ENCODE data around the gene RPS6KA5.
A peak's percentile ranks its signal among the peaks of the same experiment; 100 is the strongest.

The RPS6KA5 gene

DNA sequence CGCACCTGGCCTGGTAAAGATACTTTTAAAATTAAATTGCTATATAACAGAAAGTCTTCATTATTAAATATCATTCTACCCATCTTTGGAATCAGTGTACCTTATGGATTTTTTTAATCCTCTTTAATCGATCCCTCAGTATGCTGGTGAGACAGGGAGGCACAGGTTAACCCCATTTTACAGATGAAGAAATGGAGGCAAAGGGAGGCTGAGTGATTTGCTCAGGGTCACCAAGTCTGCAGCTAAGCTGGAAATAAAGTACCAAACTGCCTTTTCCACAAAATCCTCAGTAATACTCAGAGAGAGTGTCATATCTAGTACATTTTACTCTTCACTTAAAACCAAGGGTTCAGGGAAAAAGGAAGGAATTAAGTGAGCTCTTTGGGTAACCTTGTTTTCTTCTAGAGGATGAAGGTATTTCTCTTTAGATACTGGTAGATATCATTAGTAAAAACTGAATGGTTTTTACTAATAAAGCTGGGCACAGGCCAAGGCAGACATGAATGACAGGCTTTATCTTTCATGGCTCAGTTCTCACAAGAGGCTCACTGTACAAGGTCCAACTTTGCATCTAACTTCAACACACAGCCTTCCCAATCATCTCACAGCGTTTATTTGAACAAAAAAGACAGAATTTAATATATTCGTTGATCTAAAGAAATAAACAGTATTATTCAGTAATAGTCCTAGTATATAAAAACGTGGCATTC lies 209.0 kb downstream of the RPS6KA5 start:
- Histone ChIP-seq H2BK120ac (ENCODE audit: insufficient read depth, low read length, poor library complexity) (no peak overlapping the region), H2BK5ac (ENCODE audit: low read depth, low read length, poor library complexity) (peak overlapping the region; percentile 33), H2AFZ (ENCODE audit: insufficient read depth, low read length, poor library complexity) (no peak overlapping the region), H3K79me2 (ENCODE audit: control insufficient read depth, insufficient read depth, low read length, poor library complexity) (no peaks in the 10 kb centered on the region), H4K8ac (ENCODE audit: low read depth, low read length) (no peak overlapping the region), H2AK5ac (ENCODE audit: low read length) (no peak overlapping the region), H4K91ac (ENCODE audit: low read depth, low read length) (no peak overlapping the region), H3K14ac (ENCODE audit: low read length) (no peak overlapping the region), H3K9ac (ENCODE audit: low read length) (no peak overlapping the region), H3K18ac (ENCODE audit: low read length) (no peak overlapping the region), H3K27ac (ENCODE audit: low read depth, low read length) (no peak overlapping the region), H3K4me2 (ENCODE audit: low read length) (no peak overlapping the region), H3K4me1 (ENCODE audit: control insufficient read depth in 1 of 2, insufficient read depth in 2 of 2, low read length in 2 of 2) (peaks cover 0 to 2% of the 10 kb centered on the region in 2 experiments), H3K79me1 (ENCODE audit: low read length) (no peaks in the 10 kb centered on the region), H3K23ac (ENCODE audit: low read length) (no peak overlapping the region), H3K36me3 (ENCODE audit: control insufficient read depth in 1 of 2, insufficient read depth in 2 of 2, low read length in 2 of 2) (no peaks in the 10 kb centered on the region), H3K4me3 (ENCODE audit: low read depth, low read length) (no peak overlapping the region), H2BK12ac (ENCODE audit: low read length) (no peak overlapping the region), H4K12ac (ENCODE audit: low read depth, low read length) (no peak overlapping the region), H3K9me3 (ENCODE audit: insufficient read depth, low read depth, low read length) (no peaks in the 10 kb centered on the region), H3K27me3 (ENCODE audit: insufficient read depth, low read length) (no peaks in the 10 kb centered on the region), H3K4ac (ENCODE audit: low read depth, low read length) (no peak overlapping the region)
- no CpG with 5 or more reads among the region's 5 CpGs for WGBS (ENCODE audit: extremely low coverage, insufficient coverage, insufficient read length)
- DNase-seq: no peak

DNA sequence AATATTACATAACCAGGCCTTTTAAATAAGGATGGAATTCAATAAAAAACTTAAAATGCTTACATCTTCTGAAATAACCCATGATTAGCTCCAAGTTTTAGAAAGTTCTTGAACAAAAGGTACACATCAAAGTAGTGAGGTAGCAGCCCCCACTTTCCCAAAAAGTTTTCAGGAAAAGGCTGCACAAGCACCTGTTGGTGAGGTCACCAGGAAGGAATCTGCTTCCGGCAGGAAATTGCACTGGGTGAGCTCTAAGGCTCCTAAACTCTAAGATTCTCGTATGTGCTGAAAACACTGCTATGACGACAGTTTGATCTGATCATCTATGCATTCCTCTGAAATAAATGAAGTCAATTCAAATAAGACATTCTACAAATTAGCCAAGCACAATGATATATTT lies 210.0 kb downstream of the RPS6KA5 start:
- H2BK12ac ChIP-seq (ENCODE audit: low read length): no peak overlapping the region
- H3K18ac ChIP-seq (ENCODE audit: low read length): no peak overlapping the region
- H3K79me1 ChIP-seq (ENCODE audit: low read length): no peaks in the 10 kb centered on the region
- no peak overlapping the region for H3K27ac ChIP-seq (ENCODE audit: low read depth, low read length)
- H3K4ac ChIP-seq (ENCODE audit: low read depth, low read length): no peak overlapping the region
- no peaks in the 10 kb centered on the region for H3K36me3 ChIP-seq (ENCODE audit: control insufficient read depth in 1 of 2, insufficient read depth in 2 of 2, low read length in 2 of 2)
- H3K14ac ChIP-seq (ENCODE audit: low read length): no peak overlapping the region
- no peak overlapping the region for H2BK5ac ChIP-seq (ENCODE audit: low read depth, low read length, poor library complexity)
- DNase-seq: peak; percentile 63 to 70
- H3K23ac ChIP-seq (ENCODE audit: low read length): no peak overlapping the region
- H3K27me3 ChIP-seq (ENCODE audit: insufficient read depth, low read length): no peaks in the 10 kb centered on the region
- no peak overlapping the region for H3K9ac ChIP-seq (ENCODE audit: low read length)
- H3K9me3 ChIP-seq (ENCODE audit: insufficient read depth, low read depth, low read length): no peaks in the 10 kb centered on the region
- H3K4me3 ChIP-seq (ENCODE audit: low read depth, low read length): no peak overlapping the region
- H4K12ac ChIP-seq (ENCODE audit: low read depth, low read length): no peak overlapping the region
- H3K4me2 ChIP-seq (ENCODE audit: low read length): no peak overlapping the region
- H3K79me2 ChIP-seq (ENCODE audit: control insufficient read depth, insufficient read depth, low read length, poor library complexity): no peaks in the 10 kb centered on the region
- H4K91ac ChIP-seq (ENCODE audit: low read depth, low read length): no peak overlapping the region
- WGBS (ENCODE audit: extremely low coverage, insufficient coverage, insufficient read length): no CpG with 5 or more reads among the region's 3 CpGs
- peaks cover 0 to 2% of the 10 kb centered on the region in 2 experiments for H3K4me1 ChIP-seq (ENCODE audit: control insufficient read depth in 1 of 2, insufficient read depth in 2 of 2, low read length in 2 of 2)
- H2AK5ac ChIP-seq (ENCODE audit: low read length): no peak overlapping the region
- H4K8ac ChIP-seq (ENCODE audit: low read depth, low read length): no peak overlapping the region
- no peak overlapping the region for H2AFZ ChIP-seq (ENCODE audit: insufficient read depth, low read length, poor library complexity)
- no peak overlapping the region for H2BK120ac ChIP-seq (ENCODE audit: insufficient read depth, low read length, poor library complexity)

DNA sequence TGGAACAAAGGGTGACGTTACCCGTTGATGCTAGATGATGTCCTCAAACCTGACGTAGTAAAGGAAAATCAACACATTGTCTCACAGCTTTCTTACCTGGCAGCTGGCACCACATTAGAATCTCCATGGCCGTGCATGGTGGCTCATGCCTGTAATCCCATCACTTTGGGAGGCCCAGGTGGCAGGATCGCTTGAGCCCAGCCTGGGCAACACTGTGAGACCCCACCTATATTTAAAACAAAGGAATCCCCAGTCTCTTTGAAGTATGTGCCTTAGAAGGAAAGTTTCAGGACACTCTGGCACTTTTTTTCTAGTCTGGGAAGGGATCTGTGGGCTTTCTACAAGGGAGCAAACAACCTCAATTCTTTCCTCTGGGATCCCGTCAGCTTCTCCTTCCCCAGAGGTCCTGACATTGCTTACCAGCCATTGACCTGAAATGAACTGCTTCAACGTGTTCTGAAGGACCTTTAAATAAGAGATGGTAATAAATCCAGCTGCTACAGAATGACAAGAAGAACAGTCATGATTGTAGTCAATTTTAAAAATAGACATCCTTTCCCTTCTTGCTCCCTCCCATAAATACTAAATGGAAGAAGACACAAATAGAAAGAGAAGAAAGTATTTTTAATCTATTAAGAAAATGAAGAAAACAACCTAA lies 210.5 kb downstream of the RPS6KA5 start:
- Histone ChIP-seq H2BK12ac (ENCODE audit: low read length) (no peak overlapping the region), H3K4me3 (ENCODE audit: low read depth, low read length) (no peak overlapping the region), H3K14ac (ENCODE audit: low read length) (no peak overlapping the region), H2BK5ac (ENCODE audit: low read depth, low read length, poor library complexity) (no peak overlapping the region), H2AFZ (ENCODE audit: insufficient read depth, low read length, poor library complexity) (no peak overlapping the region), H3K4ac (ENCODE audit: low read depth, low read length) (no peak overlapping the region), H3K4me1 (ENCODE audit: control insufficient read depth in 1 of 2, insufficient read depth in 2 of 2, low read length in 2 of 2) (peaks cover 0 to 2% of the 10 kb centered on the region in 2 experiments), H3K79me1 (ENCODE audit: low read length) (no peaks in the 10 kb centered on the region), H2AK5ac (ENCODE audit: low read length) (no peak overlapping the region), H3K9me3 (ENCODE audit: insufficient read depth, low read depth, low read length) (no peaks in the 10 kb centered on the region), H3K27me3 (ENCODE audit: insufficient read depth, low read length) (no peaks in the 10 kb centered on the region), H3K36me3 (ENCODE audit: control insufficient read depth in 1 of 2, insufficient read depth in 2 of 2, low read length in 2 of 2) (no peaks in the 10 kb centered on the region), H4K8ac (ENCODE audit: low read depth, low read length) (no peak overlapping the region), H2BK120ac (ENCODE audit: insufficient read depth, low read length, poor library complexity) (no peak overlapping the region), H3K23ac (ENCODE audit: low read length) (no peak overlapping the region), H3K27ac (ENCODE audit: low read depth, low read length) (no peak overlapping the region), H4K91ac (ENCODE audit: low read depth, low read length) (peak overlapping the region; percentile 15), H4K12ac (ENCODE audit: low read depth, low read length) (no peak overlapping the region), H3K9ac (ENCODE audit: low read length) (no peak overlapping the region), H3K18ac (ENCODE audit: low read length) (no peak overlapping the region), H3K4me2 (ENCODE audit: low read length) (no peak overlapping the region), H3K79me2 (ENCODE audit: control insufficient read depth, insufficient read depth, low read length, poor library complexity) (no peaks in the 10 kb centered on the region)
- no CpG with 5 or more reads among the region's 7 CpGs for WGBS (ENCODE audit: extremely low coverage, insufficient coverage, insufficient read length)
- DNase-seq: no peak

DNA sequence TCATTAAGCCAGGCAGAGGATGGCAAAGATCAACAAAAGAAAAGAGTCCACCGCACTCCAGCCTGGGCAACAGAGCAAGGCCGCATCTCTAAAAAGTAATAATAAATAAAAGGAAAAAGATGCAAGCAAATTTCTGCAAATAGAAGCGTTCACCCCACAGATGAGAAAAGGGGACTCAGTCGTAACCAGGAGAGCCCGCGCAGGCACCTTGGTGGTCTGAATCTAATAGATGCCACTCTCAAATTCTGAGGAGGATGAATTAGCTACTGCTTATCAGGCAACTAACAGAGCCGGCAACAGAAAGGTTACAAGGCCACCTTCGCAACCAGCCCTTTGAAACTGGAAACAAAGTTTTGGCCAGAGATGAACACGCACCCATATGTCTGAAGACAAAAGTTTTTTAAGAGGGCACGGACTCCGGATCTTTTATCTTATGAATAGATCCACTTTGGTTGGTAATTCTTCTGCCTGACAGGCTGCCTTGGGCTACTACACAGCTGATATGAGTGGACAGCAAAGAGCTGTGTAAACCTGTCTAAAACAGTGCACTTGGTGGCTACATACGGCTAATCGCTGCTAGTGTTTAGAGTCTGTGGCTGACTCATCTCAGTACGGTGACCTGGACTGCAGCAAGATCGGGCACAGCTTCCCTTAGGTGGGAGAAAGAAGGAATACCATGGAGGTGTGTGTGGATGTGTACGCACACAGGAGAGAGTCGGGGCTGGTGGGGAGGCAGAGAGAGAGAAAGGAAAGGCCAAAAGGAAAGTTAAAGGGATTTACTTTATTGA lies 211.3 kb downstream of the RPS6KA5 start:
- Histone ChIP-seq H3K4ac (ENCODE audit: low read depth, low read length) (no peak overlapping the region), H3K9ac (ENCODE audit: low read length) (no peak overlapping the region), H2AK5ac (ENCODE audit: low read length) (no peak overlapping the region), H2AFZ (ENCODE audit: insufficient read depth, low read length, poor library complexity) (no peak overlapping the region), H4K12ac (ENCODE audit: low read depth, low read length) (no peak overlapping the region), H2BK120ac (ENCODE audit: insufficient read depth, low read length, poor library complexity) (no peak overlapping the region), H4K91ac (ENCODE audit: low read depth, low read length) (no peak overlapping the region), H3K79me2 (ENCODE audit: control insufficient read depth, insufficient read depth, low read length, poor library complexity) (no peaks in the 10 kb centered on the region), H3K23ac (ENCODE audit: low read length) (no peak overlapping the region), H3K36me3 (ENCODE audit: control insufficient read depth in 1 of 2, insufficient read depth in 2 of 2, low read length in 2 of 2) (no peaks in the 10 kb centered on the region), H4K8ac (ENCODE audit: low read depth, low read length) (no peak overlapping the region), H3K79me1 (ENCODE audit: low read length) (no peaks in the 10 kb centered on the region), H3K27me3 (ENCODE audit: insufficient read depth, low read length) (no peaks in the 10 kb centered on the region), H3K4me3 (ENCODE audit: low read depth, low read length) (no peak overlapping the region), H3K18ac (ENCODE audit: low read length) (no peak overlapping the region), H3K27ac (ENCODE audit: low read depth, low read length) (no peak overlapping the region), H3K4me2 (ENCODE audit: low read length) (no peak overlapping the region), H3K9me3 (ENCODE audit: insufficient read depth, low read depth, low read length) (no peaks in the 10 kb centered on the region), H3K4me1 (ENCODE audit: control insufficient read depth in 1 of 2, insufficient read depth in 2 of 2, low read length in 2 of 2) (peaks cover 0 to 2% of the 10 kb centered on the region in 2 experiments), H2BK5ac (ENCODE audit: low read depth, low read length, poor library complexity) (no peak overlapping the region), H3K14ac (ENCODE audit: low read length) (no peak overlapping the region), H2BK12ac (ENCODE audit: low read length) (no peak overlapping the region)
- WGBS (ENCODE audit: extremely low coverage, insufficient coverage, insufficient read length): no CpG with 5 or more reads among the region's 17 CpGs
- no peak for DNase-seq
